ENCODE data around the gene RAP1GAP2. TPM values are rescaled to one million over a fixed set of nuclear protein-coding genes. Genes with fewer than 3 reads are reported as not detected.
A peak's percentile ranks its signal among the peaks of the same experiment; 100 is the strongest.
"Not testable (repeated sequence)": the region's sequence is repeated elsewhere in the genome, so short reads cannot be mapped to it uniquely, and the experiment has no call there.

The RAP1GAP2 gene
- total RNA-seq, 4 donors from 2014 or later, result 0.85 to 2.4 (median 1.5) TPM

- in situ Hi-C loops (cut with MboI; ENCODE audit: low sequenced_read_pairs in 4 of 4), result no loop called here
- no peaks in the 10 kb centered on the region for H3K9me3 ChIP-seq
- no peak for TF ChIP-seq CTCF (IDR thresholded peaks at IDR 0.05 in 4 of 5, conservative IDR thresholded peaks at IDR 0.05 in 1 of 5)
- no peak for TF ChIP-seq POLR2A (IDR thresholded peaks at IDR 0.05)
- ATAC-seq, result peak in 1 of 2 donors; percentile 52
- intact Hi-C loops (cut with DNase I; ENCODE audit: low total_unique reads), result no loop called here
- peaks cover 0 to 5% of the 10 kb centered on the region in 2 donors for H3K4me1 ChIP-seq
- H3K4me3 ChIP-seq, result no peak overlapping the region
- no peak for DNase-seq
- no peaks in the 10 kb centered on the region for H3K27me3 ChIP-seq
- no peaks in the 10 kb centered on the region for H3K36me3 ChIP-seq
- H3K27ac ChIP-seq, result peak overlapping the region in 3 of 4 donors; percentile 62 to 70 (median 66)
Observed at GRCh38 chr17:3030096-3030495, 233.9 kb downstream of the RAP1GAP2 start.

- H3K4me1 ChIP-seq; DNase-seq; intact Hi-C loops (cut with DNase I; ENCODE audit: low total_unique reads); H3K9me3 ChIP-seq; H3K36me3 ChIP-seq; H3K27me3 ChIP-seq; in situ Hi-C loops (cut with MboI; ENCODE audit: low sequenced_read_pairs in 4 of 4); H3K4me3 ChIP-seq; ATAC-seq: not testable (repeated sequence)
- H3K27ac ChIP-seq, result peak overlapping the region in 3 of 4 donors; percentile 62 to 70 (median 66)
Observed at GRCh38 chr17:3030852-3031470, 234.7 kb downstream of the RAP1GAP2 start.

- Histone ChIP-seq H3K9me3 (no peaks in the 10 kb centered on the region), H3K4me3 (no peak overlapping the region), H3K27ac (no peak overlapping the region), H3K36me3 (no peaks in the 10 kb centered on the region), H3K4me1 (peaks cover 0 to 5% of the 10 kb centered on the region in 2 donors), H3K27me3 (peaks cover 0 to 4% (median 2%) of the 10 kb centered on the region in 3 donors)
- in situ Hi-C loops (cut with MboI; ENCODE audit: low sequenced_read_pairs in 4 of 4) (no loop called here), intact Hi-C loops (cut with DNase I; ENCODE audit: low total_unique reads) (no loop called here)
- no peak for TF ChIP-seq CTCF (IDR thresholded peaks at IDR 0.05 in 4 of 5, conservative IDR thresholded peaks at IDR 0.05 in 1 of 5)
- TF ChIP-seq POLR2A (IDR thresholded peaks at IDR 0.05), result no peak
- no peak for ATAC-seq
- DNase-seq, result no peak
Observed at GRCh38 chr17:3032258-3033247, 236.3 kb downstream of the RAP1GAP2 start.

- Histone ChIP-seq H3K27me3 (peaks cover 0 to 6% (median 4%) of the 10 kb centered on the region in 3 donors), H3K4me3 (no peak overlapping the region), H3K4me1 (peaks cover 0 to 5% of the 10 kb centered on the region in 2 donors), H3K9me3 (no peaks in the 10 kb centered on the region), H3K27ac (no peak overlapping the region), H3K36me3 (no peaks in the 10 kb centered on the region)
- DNase-seq, result no peak
- in situ Hi-C loops (cut with MboI; ENCODE audit: low sequenced_read_pairs in 4 of 4), result no loop called here
- ATAC-seq, result no peak
- TF ChIP-seq POLR2A (IDR thresholded peaks at IDR 0.05), result no peak
- no peak for TF ChIP-seq CTCF (IDR thresholded peaks at IDR 0.05 in 4 of 5, conservative IDR thresholded peaks at IDR 0.05 in 1 of 5)
- intact Hi-C loops (cut with DNase I; ENCODE audit: low total_unique reads), result no loop called here
Observed at GRCh38 chr17:3033248-3033640, 237.0 kb downstream of the RAP1GAP2 start.

Measured in gastrocnemius medialis (tissue), 4 donors.